Measurements from ENCODE around the gene MT1A.

The MT1A gene

GRCh38 chr16:56643833-56644232, 5.4 kb downstream of the MT1A start:
- Histone ChIP-seq H3K36me3 (ENCODE audit: control insufficient read depth, low read length) (no peaks in the 10 kb centered on the region), H3K9me2 (replicated peaks; ENCODE audit: control insufficient read depth, low read length) (no peaks in the 10 kb centered on the region), H3K4me2 (ENCODE audit: low read length) (no peak overlapping the region), H3K4me1 (ENCODE audit: control insufficient read depth, low read length) (no peaks in the 10 kb centered on the region), H3K27me3 (ENCODE audit: control insufficient read depth, low read length) (peaks cover 86% of the 10 kb centered on the region), H3K27ac (ENCODE audit: low read depth, low read length) (no peak overlapping the region), H3F3A (ENCODE audit: control insufficient read depth, insufficient read depth) (no peaks in the 10 kb centered on the region), H3K9me3 (ENCODE audit: control insufficient read depth, insufficient read depth, low read length) (no peaks in the 10 kb centered on the region), H4K20me1 (ENCODE audit: control insufficient read depth, insufficient read depth, low read depth, low read length) (no peaks in the 10 kb centered on the region), H3K79me2 (ENCODE audit: control insufficient read depth, low read length) (no peaks in the 10 kb centered on the region), H3K4me3 (ENCODE audit: low read length) (no peak overlapping the region)
- TF ChIP-seq CTCF (IDR thresholded peaks at IDR 0.05; ENCODE audit: low read depth, low read length, poor library complexity, severe bottlenecking) (no peak), EZH2phosphoT487 (IDR thresholded peaks at IDR 0.05; ENCODE audit: borderline replicate concordance, low read length) (0 out of 2 replicates have a peak, but pooled peaks have one; percentile 48)

GRCh38 chr16:56645311-56645710, 6.8 kb downstream of the MT1A start:
- Histone ChIP-seq H3K27ac (ENCODE audit: low read depth, low read length) (no peak overlapping the region), H3K9me2 (replicated peaks; ENCODE audit: control insufficient read depth, low read length) (no peaks in the 10 kb centered on the region), H3K4me2 (ENCODE audit: low read length) (no peak overlapping the region), H3K79me2 (ENCODE audit: control insufficient read depth, low read length) (no peaks in the 10 kb centered on the region), H3K9me3 (ENCODE audit: control insufficient read depth, insufficient read depth, low read length) (no peaks in the 10 kb centered on the region), H3K4me1 (ENCODE audit: control insufficient read depth, low read length) (no peaks in the 10 kb centered on the region), H3F3A (ENCODE audit: control insufficient read depth, insufficient read depth) (no peaks in the 10 kb centered on the region), H4K20me1 (ENCODE audit: control insufficient read depth, insufficient read depth, low read depth, low read length) (no peaks in the 10 kb centered on the region), H3K4me3 (ENCODE audit: low read length) (no peak overlapping the region), H3K36me3 (ENCODE audit: control insufficient read depth, low read length) (no peaks in the 10 kb centered on the region), H3K27me3 (ENCODE audit: control insufficient read depth, low read length) (peaks cover 91% of the 10 kb centered on the region)
- TF ChIP-seq EZH2phosphoT487 (IDR thresholded peaks at IDR 0.05; ENCODE audit: borderline replicate concordance, low read length) (no peak), CTCF (IDR thresholded peaks at IDR 0.05; ENCODE audit: low read depth, low read length, poor library complexity, severe bottlenecking) (no peak)

- no peaks in the 10 kb centered on the region for H3F3A ChIP-seq (ENCODE audit: control insufficient read depth, insufficient read depth)
- H3K4me1 ChIP-seq (ENCODE audit: control insufficient read depth, low read length), result no peaks in the 10 kb centered on the region
- TF ChIP-seq CTCF (IDR thresholded peaks at IDR 0.05; ENCODE audit: low read depth, low read length, poor library complexity, severe bottlenecking) (no peak), EZH2phosphoT487 (IDR thresholded peaks at IDR 0.05; ENCODE audit: borderline replicate concordance, low read length) (no peak)
- H3K4me3 ChIP-seq (ENCODE audit: low read length), result no peak overlapping the region
- no peaks in the 10 kb centered on the region for H3K9me3 ChIP-seq (ENCODE audit: control insufficient read depth, insufficient read depth, low read length)
- H3K36me3 ChIP-seq (ENCODE audit: control insufficient read depth, low read length), result no peaks in the 10 kb centered on the region
- peaks cover 86% of the 10 kb centered on the region for H3K27me3 ChIP-seq (ENCODE audit: control insufficient read depth, low read length)
- H4K20me1 ChIP-seq (ENCODE audit: control insufficient read depth, insufficient read depth, low read depth, low read length), result no peaks in the 10 kb centered on the region
- H3K9me2 ChIP-seq (replicated peaks; ENCODE audit: control insufficient read depth, low read length), result no peaks in the 10 kb centered on the region
- no peak overlapping the region for H3K4me2 ChIP-seq (ENCODE audit: low read length)
- H3K79me2 ChIP-seq (ENCODE audit: control insufficient read depth, low read length), result no peaks in the 10 kb centered on the region
- H3K27ac ChIP-seq (ENCODE audit: low read depth, low read length), result no peak overlapping the region
These were observed 7.4 kb downstream of the MT1A start for GRCh38 chr16:56645838-56646237.
